H1 (cell line): ENCODE data around the gene NR2E1. TPM values are rescaled to one million over a fixed set of nuclear protein-coding genes. Genes with fewer than 3 reads are reported as not detected.

Source experiments
- CTCF ChIA-PET: fragments of 300-600 bp; sonication (Branson Sonifier 250); formaldehyde crosslinking; loops from one replicate; lab custom pipeline; 2021; ENCODE audit not compliant: partially characterized antibody; lab: Charles Lee
- POLR2A ChIA-PET: fragments of 300-600 bp; sonication (Branson Sonifier 250); formaldehyde crosslinking; loops from one replicate; lab custom pipeline; 2021; ENCODE audit warnings: inconsistent platforms; ENCODE audit not compliant: partially characterized antibody; lab: Charles Lee
- DNase-seq, 2 experiments: peaks; one replicate each; pipeline versions ENCODE4 v3.0.0 to v3.0.0-alpha.2; 2010 to 2022; ENCODE audit warnings: low spot score in 2 of 2, low read depth in 1 of 2, mixed read lengths in 1 of 2
- FAIRE-seq: peaks from 2 replicates; lab custom pipeline; 2011; peaks lifted over from hg19 to GRCh38; lab: Jason Lieb, UNC
- H2AFZ ChIP-seq: 2 replicates; pipeline ENCODE4 v1.8.1; 2012; ENCODE audit warnings: low read length, inconsistent platforms
- H2AK5ac ChIP-seq: 2 replicates; pipeline ENCODE4 v1.6.1; 2013; ENCODE audit warnings: low read depth, low read length
- H2BK120ac ChIP-seq: replicated peaks from 2 replicates; pipeline ENCODE3; 2013; ENCODE audit warnings: low read depth, low read length, inconsistent platforms
- H2BK12ac ChIP-seq: 2 replicates; pipeline ENCODE4 v1.6.1; 2013; ENCODE audit warnings: low read depth, low read length
- H2BK15ac ChIP-seq: 2 replicates; pipeline ENCODE4 v1.6.1; 2013; ENCODE audit warnings: low read length
- H2BK20ac ChIP-seq: 2 replicates; pipeline ENCODE4 v1.6.1; 2013; ENCODE audit warnings: low read length
- H2BK5ac ChIP-seq: 2 replicates; pipeline ENCODE4 v1.6.1; 2013; ENCODE audit warnings: low read depth, low read length
- H3K14ac ChIP-seq: 2 replicates; pipeline ENCODE4 v1.6.1; 2013; ENCODE audit warnings: inconsistent platforms; ENCODE audit not compliant: insufficient read length
- H3K18ac ChIP-seq: 2 replicates; pipeline ENCODE4 v1.6.1; 2013; ENCODE audit warnings: low read length; ENCODE audit errors: extremely low read depth
- H3K23ac ChIP-seq: 2 replicates; pipeline ENCODE4 v1.6.1; 2013; ENCODE audit warnings: inconsistent platforms; ENCODE audit not compliant: insufficient read length
- H3K23me2 ChIP-seq: 2 replicates; pipeline ENCODE4 v1.6.1; 2013; ENCODE audit warnings: low read depth, low read length
- H3K27ac ChIP-seq: 2 replicates; pipeline ENCODE4 v1.6.1; 2011; ENCODE audit warnings: low read depth, low read length, inconsistent platforms
- H3K27me3 ChIP-seq, 4 experiments: replicated peaks in 1 of 4; 1 replicate in 1 of 4; 2 replicates in 3 of 4; pipeline versions ENCODE4 v1.6.1 to v1.8.1; 2011 to 2013; ENCODE audit warnings: low read length in 3 of 4, mild to moderate bottlenecking in 3 of 4, inconsistent platforms in 2 of 4, mixed read lengths in 2 of 4, moderate library complexity in 1 of 4; ENCODE audit not compliant: control insufficient read depth in 3 of 4, insufficient read depth in 3 of 4; ENCODE audit errors: extremely low read depth in 1 of 4
- H3K36me3 ChIP-seq, 4 experiments: 2 replicates each; pipeline versions ENCODE4 v1.6.1 to v1.8.1; 2011 to 2013; ENCODE audit warnings: mild to moderate bottlenecking in 4 of 4, low read length in 3 of 4, moderate library complexity in 2 of 4, control low read depth in 1 of 4, inconsistent platforms in 1 of 4; ENCODE audit not compliant: insufficient read depth in 4 of 4, control insufficient read depth in 2 of 4
- H3K4ac ChIP-seq: replicated peaks from 2 replicates; pipeline ENCODE3; 2013; ENCODE audit warnings: low read length, low read depth, mixed read lengths, inconsistent platforms; ENCODE audit not compliant: insufficient read length
- H3K4me1 ChIP-seq, 4 experiments: replicated peaks in 1 of 4; 1 replicate in 1 of 4; 2 replicates in 3 of 4; pipeline versions ENCODE4 v1.6.1 to v1.8.1; 2011 to 2013; ENCODE audit warnings: low read length in 3 of 4, inconsistent platforms in 2 of 4, mixed read lengths in 1 of 4; ENCODE audit not compliant: insufficient read depth in 4 of 4, control insufficient read depth in 3 of 4
- H3K4me2 ChIP-seq, 2 experiments: 2 replicates each; pipeline versions ENCODE4 v1.6.1 to v1.8.1; 2011 to 2013; ENCODE audit warnings: low read depth in 2 of 2, low read length in 2 of 2, control low read depth in 1 of 2, inconsistent platforms in 1 of 2, mild to moderate bottlenecking in 1 of 2; ENCODE audit not compliant: insufficient read depth in 1 of 2
- H3K4me3 ChIP-seq, 4 experiments: fragments of 200-600, 300-600 bp in 1 of 4; sonication (generic), shearing (Covaris generic), sonication (Bioruptor Twin) in 1 of 4; 2 replicates each; pipeline versions ENCODE4 v1.5.1 to v1.8.1; 2011 to 2016; ENCODE audit warnings: low read length in 4 of 4, low read depth in 3 of 4, control low read depth in 2 of 4, inconsistent platforms in 2 of 4, mild to moderate bottlenecking in 2 of 4, mixed read lengths in 1 of 4, moderate library complexity in 1 of 4; ENCODE audit not compliant: insufficient read depth in 2 of 4; ENCODE audit errors: extremely low read depth in 1 of 4
- H3K56ac ChIP-seq: replicated peaks from 2 replicates; pipeline ENCODE3; 2013; ENCODE audit warnings: low read depth, mild to moderate bottlenecking, mixed read lengths, low read length, inconsistent platforms; ENCODE audit not compliant: insufficient read length
- H3K79me1 ChIP-seq: 2 replicates; pipeline ENCODE4 v1.6.1; 2013; ENCODE audit warnings: low read depth, low read length, control low read depth
- H3K79me2 ChIP-seq, 2 experiments: 2 replicates each; pipeline versions ENCODE4 v1.6.1 to v1.8.1; 2012 to 2013; ENCODE audit warnings: low read length in 2 of 2, mild to moderate bottlenecking in 2 of 2, inconsistent platforms in 1 of 2; ENCODE audit not compliant: insufficient read depth in 2 of 2, control insufficient read depth in 1 of 2
- H3K9ac ChIP-seq, 4 experiments: replicated peaks in 1 of 4; 1 replicate in 1 of 4; 2 replicates in 3 of 4; pipeline versions ENCODE4 v1.6.1 to v1.8.1; 2011 to 2013; ENCODE audit warnings: low read depth in 3 of 4, low read length in 3 of 4, control low read depth in 2 of 4, mild to moderate bottlenecking in 2 of 4, moderate library complexity in 2 of 4, inconsistent platforms in 1 of 4; ENCODE audit errors: extremely low read depth in 1 of 4
- H3K9me3 ChIP-seq, 2 experiments: 2 replicates each; pipeline versions ENCODE4 v1.6.1 to v1.8.1; 2012 to 2013; ENCODE audit warnings: mild to moderate bottlenecking in 2 of 2, moderate library complexity in 2 of 2, control low read depth in 1 of 2, inconsistent platforms in 1 of 2, low read depth in 1 of 2, low read length in 1 of 2, mixed read lengths in 1 of 2; ENCODE audit not compliant: insufficient read depth in 2 of 2
- H4K20me1 ChIP-seq, 2 experiments: replicated peaks in 1 of 2; 2 replicates each; pipeline versions ENCODE3 to v1.8.1; 2011 to 2013; ENCODE audit warnings: inconsistent platforms in 2 of 2, low read length in 2 of 2, mild to moderate bottlenecking in 1 of 2; ENCODE audit not compliant: insufficient read depth in 2 of 2, control insufficient read depth in 1 of 2
- H4K5ac ChIP-seq: 2 replicates; pipeline ENCODE4 v1.6.1; 2013; ENCODE audit warnings: low read length, low read depth, mixed read lengths, inconsistent platforms; ENCODE audit not compliant: insufficient read length
- H4K8ac ChIP-seq: 2 replicates; pipeline ENCODE4 v1.8.0; 2013; ENCODE audit warnings: mild to moderate bottlenecking, moderate library complexity, low read length, inconsistent platforms; ENCODE audit not compliant: insufficient read depth; ENCODE audit errors: extremely low read depth
- H4K91ac ChIP-seq: replicated peaks from 2 replicates; pipeline ENCODE3; 2013; ENCODE audit warnings: low read length, mixed read lengths, inconsistent platforms; ENCODE audit not compliant: insufficient read length
- ATF3 ChIP-seq: IDR thresholded peaks from 2 replicates; pipeline ENCODE4 v1.6.1; 2011; ENCODE audit warnings: low read depth, mild to moderate bottlenecking, low read length; ENCODE audit not compliant: insufficient read depth
- CBX8 ChIP-seq: fragments of 300-800, 300-1000 bp; sonication (generic); IDR thresholded peaks from 2 replicates; pipeline ENCODE4 v1.7.1; 2016; ENCODE audit warnings: low read depth, low read length, borderline replicate concordance
- CHD2 ChIP-seq: IDR thresholded peaks from 2 replicates; pipeline ENCODE4 v1.6.1; 2012; ENCODE audit warnings: low read length, improper control_type of control experiment
- CREB1 ChIP-seq: IDR thresholded peaks from 2 replicates; pipeline ENCODE4 v1.6.1; 2012; ENCODE audit warnings: inconsistent platforms
- HDAC6 ChIP-seq: IDR thresholded peaks from one replicate; pipeline ENCODE4 v1.7.1; 2012; ENCODE audit warnings: low read depth, mild to moderate bottlenecking, inconsistent platforms, low read length, moderate library complexity
- KDM5A ChIP-seq: fragments of 200-600 bp; IDR thresholded peaks from 2 replicates; pipeline ENCODE4 v1.7.1; 2012; ENCODE audit warnings: mild to moderate bottlenecking, low read length, inconsistent platforms, mixed read lengths
- NANOG ChIP-seq: IDR thresholded peaks from 2 replicates; pipeline ENCODE4 v1.6.1; 2011; ENCODE audit warnings: low read length, low read depth, mild to moderate bottlenecking, inconsistent platforms; ENCODE audit not compliant: insufficient read depth, poor library complexity, severe bottlenecking
- POU5F1 ChIP-seq: IDR thresholded peaks from 2 replicates; pipeline ENCODE4 v1.6.1; 2011; ENCODE audit warnings: low read depth, mild to moderate bottlenecking, low read length, moderate library complexity
- RBBP5 ChIP-seq: IDR thresholded peaks from 2 replicates; pipeline ENCODE4 v1.7.1; 2012; ENCODE audit warnings: low read depth, mild to moderate bottlenecking, inconsistent platforms, low read length, moderate library complexity, borderline replicate concordance
- SAP30 ChIP-seq: fragments of 300-600 bp; sonication (generic); IDR thresholded peaks from 2 replicates; pipeline ENCODE4 v1.7.1; 2012; ENCODE audit warnings: low read length, moderate library complexity, mild to moderate bottlenecking, inconsistent platforms; ENCODE audit not compliant: insufficient read depth, insufficient replicate concordance
- SIRT6 ChIP-seq: IDR thresholded peaks from one replicate; pipeline ENCODE4 v1.7.1; 2012; ENCODE audit warnings: low read length, inconsistent platforms
- SP4 ChIP-seq: IDR thresholded peaks from 2 replicates; pipeline ENCODE4 v1.6.1; 2012; ENCODE audit warnings: low read length, inconsistent platforms
- SUZ12 ChIP-seq: fragments of 200-600 bp; sonication (generic); IDR thresholded peaks from 2 replicates; pipeline ENCODE4 v1.6.1; 2012; ENCODE audit warnings: mild to moderate bottlenecking, inconsistent platforms, low read length, moderate library complexity, mixed read lengths
- TAF7 ChIP-seq: optimal IDR thresholded peaks from 2 replicates; pipeline ENCODE3; 2011; ENCODE audit warnings: low read depth, mild to moderate bottlenecking, inconsistent platforms, low read length, moderate library complexity, borderline replicate concordance
- WGBS, 2 experiments: shearing (Covaris generic) in 1 of 2; methylation state at CpG; one replicate each; pipeline versions ENCODE4 v1.1.6 to v1.1.7; 2013 to 2015; ENCODE audit warnings: low lambda C conversion rate in 2 of 2, mixed read lengths in 2 of 2, inconsistent platforms in 1 of 2, low coverage in 1 of 2, missing lambda C conversion rate in 1 of 2; ENCODE audit not compliant: insufficient replicate concordance in 2 of 2, insufficient coverage in 1 of 2, insufficient read length in 1 of 2; ENCODE audit errors: extremely low coverage in 1 of 2, missing lambda C conversion rate in 1 of 2; 5-methylcytosine and 5-hydroxymethylcytosine counted together
- polyA plus RNA-seq, 7 experiments: library from polyadenylated mRNA; depleted of rRNA in 3 of 7; stranded (reverse) in 5 of 7; unstranded in 2 of 7; fragments of >200 nt in 5 of 7; fragments of 200-250 nt in 2 of 7; gene quantifications; 1 replicate in 5 of 7; 2 replicates in 1 of 7; 4 replicates in 1 of 7; pipeline versions ENCODE4 v1.2.1 to v1.2.3, GENCODE V29; 2011 to 2013; ENCODE audit warnings: missing spikeins in 2 of 7, mixed read lengths in 2 of 7
- total RNA-seq: library from RNA; stranded (reverse); fragmentation: NEBNext Ultra II Directional; extraction: Animal tissue kit (Norgen Biotek cat#: 25700); gene quantifications from 2 replicates; pipeline ENCODE4 v1.2.1, GENCODE V29; 2021

NR2E1 gene
- total and polyA plus RNA-seq, 2 of the 8 experiments (the other 6 are each of a cell fraction or from before 2014, with no cell fraction given): not detected

- Histone ChIP-seq H3K9me3 (no peaks in the 10 kb centered on the region), H3K18ac (no peak overlapping the region), H3K27me3 (peaks cover 44 to 86% (median 79%) of the 10 kb centered on the region in 4 experiments), H2BK20ac (no peak overlapping the region), H3K4me1 (peaks cover 0 to 8% (median 1%) of the 10 kb centered on the region in 4 experiments; a peak in 5 of 7 replicates), H4K5ac (no peak overlapping the region), H3K4me2 (no peak overlapping the region), H3K14ac (no peak overlapping the region), H3K36me3 (no peaks in the 10 kb centered on the region), H2BK12ac (no peak overlapping the region), H3K4me3 (no peak overlapping the region), H2AFZ (no peak overlapping the region), H2BK15ac (no peak overlapping the region), H3K56ac (no peak overlapping the region), H3K23me2 (no peaks in the 10 kb centered on the region), H4K20me1 (peaks cover 0 to 1% of the 10 kb centered on the region in 2 experiments), H4K91ac (no peak overlapping the region), H2BK5ac (no peak overlapping the region), H4K8ac (no peak overlapping the region), H3K79me2 (no peaks in the 10 kb centered on the region), H2BK120ac (no peak overlapping the region), H3K4ac (no peak overlapping the region), H3K9ac (no peak overlapping the region), H3K79me1 (no peaks in the 10 kb centered on the region), H3K27ac (no peak overlapping the region), H3K23ac (no peak overlapping the region), H2AK5ac (no peak overlapping the region)
- no peak for FAIRE-seq
- 89% methylated on average over 2 of the region's 2 CpGs; no CpG with 5 or more reads in 1 of the 2 experiments for WGBS, 2 experiments
- no peak for DNase-seq
- ChIA-PET POLR2A (no interaction called here), CTCF (no interaction called here)
- no peak for TF ChIP-seq SUZ12
- TF ChIP-seq POU5F1: no peak
- TF ChIP-seq CHD2: no peak
- no peak for TF ChIP-seq CBX8
- TF ChIP-seq CREB1: no peak
- no peak for TF ChIP-seq ATF3
- no peak for TF ChIP-seq RBBP5
- no peak for TF ChIP-seq KDM5A
- no peak for TF ChIP-seq NANOG
- no peak for TF ChIP-seq TAF7
- TF ChIP-seq SP4: no peak
- TF ChIP-seq SAP30: no peak
- TF ChIP-seq SIRT6: no peak
- no peak for TF ChIP-seq HDAC6
Measured at GRCh38 chr6:108127826-108128225, 38.0 kb upstream of the NR2E1 start.
